ENCODE data around the gene C16orf78. TPM values are rescaled to one million over a fixed set of nuclear protein-coding genes. Genes with fewer than 3 reads are reported as not detected.

Gene C16orf78
- total RNA-seq (not detected), polyA plus RNA-seq (not detected)
- long read RNA-seq, donor 1: 0 reads
- long read RNA-seq, donor 2: 0 reads
- long read RNA-seq, donor 3: 0 reads

- intact Hi-C loops (cut with DNase I): no loop called here
- no peak for TF ChIP-seq CTCF (IDR thresholded peaks at IDR 0.05)
- no peak for TF ChIP-seq POLR2A (IDR thresholded peaks at IDR 0.05)
- peaks cover 0 to 11% (median 0%) of the 10 kb centered on the region in 9 donors for H3K27me3 ChIP-seq
- no peaks in the 10 kb centered on the region for H3K4me1 ChIP-seq
- H3K4me3 ChIP-seq: no peak within 1 kb of the TSS
- ATAC-seq (no peak), DNase-seq (no peak)
- 80 to 89% (median 85%) methylated on average over 3 to 4 of the region's 4 CpGs for WGBS, 4 donors
- H3K27ac ChIP-seq: no peak within 1 kb of the TSS
- no peaks in the 10 kb centered on the region for H3K36me3 ChIP-seq
- no peaks in the 10 kb centered on the region for H3K9me3 ChIP-seq
Measured at GRCh38 chr16:49373504-49373903, at the start of gene C16orf78. Gene C16orf78 (plus strand): TSS chr16:49373804. CDS start chr16:49373940, 136 bp downstream.

- DNase-seq (no peak), ATAC-seq (no peak)
- H3K36me3 ChIP-seq: no peaks in the 10 kb centered on the region
- H3K9me3 ChIP-seq: peaks cover 0 to 16% (median 0%) of the 10 kb centered on the region in 12 donors
- peaks cover 0 to 3% (median 0%) of the 10 kb centered on the region in 9 donors for H3K27me3 ChIP-seq
- no peak overlapping the region for H3K27ac ChIP-seq
- no peak overlapping the region for H3K4me3 ChIP-seq
- intact Hi-C loops (cut with DNase I): no loop called here
- H3K4me1 ChIP-seq: no peaks in the 10 kb centered on the region
- TF ChIP-seq CTCF (IDR thresholded peaks at IDR 0.05) (no peak), POLR2A (IDR thresholded peaks at IDR 0.05) (no peak)
- 82 to 89% (median 87%) methylated on average over 9 of the region's 9 CpGs for WGBS, 4 donors
Measured at GRCh38 chr16:49324703-49325102, 48.9 kb upstream of the C16orf78 start.

- Histone ChIP-seq H3K27ac (no peak overlapping the region), H3K9me3 (no peaks in the 10 kb centered on the region), H3K4me3 (no peak overlapping the region), H3K27me3 (peaks cover 0 to 3% (median 0%) of the 10 kb centered on the region in 9 donors), H3K36me3 (no peaks in the 10 kb centered on the region), H3K4me1 (no peaks in the 10 kb centered on the region)
- 48 to 75% (median 64%) methylated on average over 4 of the region's 4 CpGs for WGBS, 4 donors
- ATAC-seq (no peak), DNase-seq (no peak)
- intact Hi-C loops (cut with DNase I): no loop called here
- TF ChIP-seq POLR2A (IDR thresholded peaks at IDR 0.05) (no peak), CTCF (IDR thresholded peaks at IDR 0.05) (no peak)
Measured at GRCh38 chr16:49327466-49327865, 46.1 kb upstream of the C16orf78 start.

- Histone ChIP-seq H3K4me3 (no peak overlapping the region), H3K36me3 (no peaks in the 10 kb centered on the region), H3K9me3 (no peaks in the 10 kb centered on the region), H3K27me3 (peaks cover 0 to 3% (median 0%) of the 10 kb centered on the region in 9 donors), H3K4me1 (no peaks in the 10 kb centered on the region), H3K27ac (no peak overlapping the region)
- intact Hi-C loops (cut with DNase I): no loop called here
- DNase-seq (no peak), ATAC-seq (no peak)
- WGBS, 4 donors: 75 to 83% (median 79%) methylated on average over 4 of the region's 4 CpGs
- no peak for TF ChIP-seq POLR2A (IDR thresholded peaks at IDR 0.05)
- no peak for TF ChIP-seq CTCF (IDR thresholded peaks at IDR 0.05)
Measured at GRCh38 chr16:49328325-49328724, 45.3 kb upstream of the C16orf78 start.

All from heart left ventricle (tissue), 16 donors.